Endometrium (tissue), 2 donors: ENCODE results near the gene PALMD.

Experiments used
- FAIRE-seq: peaks from 2 replicates; lab custom pipeline; 2012; peaks lifted over from hg19 to GRCh38; lab: Jason Lieb, UNC
- donor health status: control.
- donor health status: control.

The PALMD gene

GRCh38 chr1:99645699-99646531, at the start of gene PALMD:
Gene PALMD, plus strand, starts transcription at chr1:99646113. Its CDS starts 205 bp downstream, at chr1:99646318.
- no peak for FAIRE-seq

GRCh38 chr1:99598738-99599411, 47.0 kb upstream of the PALMD start:
- FAIRE-seq, result no peak

GRCh38 chr1:99599678-99600175, 46.2 kb upstream of the PALMD start:
- FAIRE-seq, result no peak

GRCh38 chr1:99600782-99601181, 45.1 kb upstream of the PALMD start:
- no peak for FAIRE-seq

GRCh38 chr1:99601208-99601607, 44.7 kb upstream of the PALMD start:
- FAIRE-seq, result no peak

GRCh38 chr1:99601709-99602403, 44.1 kb upstream of the PALMD start:
- FAIRE-seq, result no peak

GRCh38 chr1:99602404-99602969, 43.4 kb upstream of the PALMD start:
- FAIRE-seq, result no peak

- FAIRE-seq, result no peak
These were observed 42.0 kb upstream of the PALMD start for GRCh38 chr1:99603699-99604560.

- no peak for FAIRE-seq
These were observed 39.6 kb upstream of the PALMD start for GRCh38 chr1:99606306-99606705.

- FAIRE-seq, result no peak
These were observed 38.3 kb upstream of the PALMD start for GRCh38 chr1:99607590-99607989.

GRCh38 chr1:99608058-99608457, 37.9 kb upstream of the PALMD start:
- no peak for FAIRE-seq

GRCh38 chr1:99613716-99614115, 32.2 kb upstream of the PALMD start:
- no peak for FAIRE-seq

GRCh38 chr1:99614728-99615127, 31.2 kb upstream of the PALMD start:
- no peak for FAIRE-seq

- FAIRE-seq, result no peak
These were observed 26.3 kb upstream of the PALMD start for GRCh38 chr1:99619583-99619982.

GRCh38 chr1:99621340-99621901, 24.5 kb upstream of the PALMD start:
- FAIRE-seq, result no peak

- FAIRE-seq, result no peak
These were observed 23.1 kb upstream of the PALMD start for GRCh38 chr1:99622702-99623347.

- no peak for FAIRE-seq
These were observed 22.4 kb upstream of the PALMD start for GRCh38 chr1:99623554-99623953.

GRCh38 chr1:99627615-99628014, 18.3 kb upstream of the PALMD start:
- FAIRE-seq, result no peak

GRCh38 chr1:99629164-99629563, 16.7 kb upstream of the PALMD start:
- FAIRE-seq, result no peak

GRCh38 chr1:99634971-99635624, 10.8 kb upstream of the PALMD start:
- FAIRE-seq, result no peak
